ENCODE measurements around the gene DGUOK. TPM values are rescaled to one million over a fixed set of nuclear protein-coding genes. Genes with fewer than 3 reads are reported as not detected.

Gene DGUOK
- total RNA-seq, 4 donors from 2014 or later: 30.5 to 38.9 (median 36.3) TPM

- no peak for ATAC-seq (ENCODE audit: low FRiP score)
- TF ChIP-seq, protein P1, sequence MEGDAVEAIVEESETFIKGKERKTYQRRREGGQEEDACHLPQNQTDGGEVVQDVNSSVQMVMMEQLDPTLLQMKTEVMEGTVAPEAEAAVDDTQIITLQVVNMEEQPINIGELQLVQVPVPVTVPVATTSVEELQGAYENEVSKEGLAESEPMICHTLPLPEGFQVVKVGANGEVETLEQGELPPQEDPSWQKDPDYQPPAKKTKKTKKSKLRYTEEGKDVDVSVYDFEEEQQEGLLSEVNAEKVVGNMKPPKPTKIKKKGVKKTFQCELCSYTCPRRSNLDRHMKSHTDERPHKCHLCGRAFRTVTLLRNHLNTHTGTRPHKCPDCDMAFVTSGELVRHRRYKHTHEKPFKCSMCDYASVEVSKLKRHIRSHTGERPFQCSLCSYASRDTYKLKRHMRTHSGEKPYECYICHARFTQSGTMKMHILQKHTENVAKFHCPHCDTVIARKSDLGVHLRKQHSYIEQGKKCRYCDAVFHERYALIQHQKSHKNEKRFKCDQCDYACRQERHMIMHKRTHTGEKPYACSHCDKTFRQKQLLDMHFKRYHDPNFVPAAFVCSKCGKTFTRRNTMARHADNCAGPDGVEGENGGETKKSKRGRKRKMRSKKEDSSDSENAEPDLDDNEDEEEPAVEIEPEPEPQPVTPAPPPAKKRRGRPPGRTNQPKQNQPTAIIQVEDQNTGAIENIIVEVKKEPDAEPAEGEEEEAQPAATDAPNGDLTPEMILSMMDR (IDR thresholded peaks at IDR 0.05): no peak
- no peak for DNase-seq (ENCODE audit: low spot score)
These were observed 81.0 kb downstream of the DGUOK start for GRCh38 chr2:74007711-74008110.

Small RNA genes lying within 50 kb of the gene (small RNA-seq; reads per million reads assigned to genes)
- gene AC110801.1 (not detected), gene RNA5SP97 (not detected)

Other genes with a start within 250 kb of the DGUOK start
- gene TPRKB, start 189.5 kb upstream of the DGUOK start, total RNA-seq: 10 to 100 TPM; 20.4 to 37.4 (median 22.9) TPM
- 10 to 100 TPM; 21.2 to 34.5 (median 25.6) TPM for gene DUSP11, start 146.8 kb upstream of the DGUOK start, total RNA-seq
- not detected for gene C2orf78, start 142.7 kb upstream of the DGUOK start, total RNA-seq
- 10 to 100 TPM; 14.4 to 27.0 (median 20.0) TPM for gene STAMBP, start 97.9 kb upstream of the DGUOK start, total RNA-seq
- gene ACTG2, start 33.9 kb upstream of the DGUOK start, total RNA-seq: 10 to 100 TPM in 1 of 4 donors, 1 to 10 TPM in 3; 3.7 to 56.6 (median 7.4) TPM
- gene TET3, start 58.0 kb downstream of the DGUOK start, total RNA-seq: 10 to 100 TPM in 3 of 4 donors, 1 to 10 TPM in 1; 8.6 to 17.8 (median 11.4) TPM
- 10 to 100 TPM; 27.6 to 54.3 (median 39.6) TPM for gene BOLA3, start 221.0 kb downstream of the DGUOK start, total RNA-seq